ENCODE results near the gene DUS1L. TPM values are rescaled to one million over a fixed set of nuclear protein-coding genes. Genes with fewer than 3 reads are reported as not detected.

The DUS1L gene
- total RNA-seq, 2 experiments from 2014 or later: 175 to 190 TPM

DNA sequence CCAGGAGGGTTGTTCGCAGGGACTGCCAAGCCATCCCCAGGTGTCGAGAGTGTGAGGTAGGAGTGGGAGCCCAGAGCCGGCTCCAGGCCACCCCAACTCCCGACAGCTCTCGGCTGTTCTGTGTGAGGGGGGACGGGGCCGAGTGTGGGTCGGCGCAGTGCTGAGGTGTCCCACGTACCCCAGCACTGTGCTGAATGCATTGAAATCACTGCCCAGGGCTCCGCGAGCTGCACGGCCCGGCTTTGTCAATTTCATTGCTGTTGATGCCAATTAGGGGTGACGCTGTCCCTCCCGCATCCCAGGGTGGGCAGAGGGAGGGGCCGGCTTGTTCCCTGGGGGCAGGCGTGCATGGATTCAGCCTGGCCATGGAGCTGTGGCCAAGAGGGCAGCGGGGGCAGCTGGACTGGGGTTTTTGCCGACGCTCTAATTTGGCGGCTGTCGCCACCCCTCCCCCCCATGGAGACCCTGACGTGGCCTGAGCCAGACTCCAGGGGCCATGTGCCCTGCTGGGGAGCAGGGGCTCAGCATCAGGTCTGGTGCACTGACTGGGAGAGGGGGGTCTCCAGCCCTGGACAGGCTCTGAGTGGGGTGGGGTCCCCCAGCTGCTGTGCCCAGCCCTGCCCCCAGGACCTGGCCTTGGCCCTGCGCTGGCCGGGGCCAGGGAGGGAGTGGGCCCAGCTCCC is 57.2 kb downstream of the DUS1L start:
- Mint-ChIP-seq H3K4me1 (no peaks in the 10 kb centered on the region), H3K27ac (no peak overlapping the region), H3K9me3 (no peaks in the 10 kb centered on the region), H3K4me3 (no peak overlapping the region), H3K36me3 (no peaks in the 10 kb centered on the region), H3K27me3 (no peaks in the 10 kb centered on the region)
- DNase-seq: no peak

Other genes with a start within 250 kb of the DUS1L start
- 10 to 100 TPM; 45.4 to 48.4 TPM for gene MCRIP1, start 232.5 kb downstream of the DUS1L start, total RNA-seq
- not detected for gene PPP1R27, start 230.8 kb downstream of the DUS1L start, total RNA-seq
- 100 to 1,000 TPM; 395 to 405 TPM for gene P4HB, start 205.3 kb downstream of the DUS1L start, total RNA-seq
- gene ARHGDIA, start 194.5 kb downstream of the DUS1L start, total RNA-seq: 100 to 1,000 TPM; 556 to 594 TPM
- gene ALYREF, start 174.2 kb downstream of the DUS1L start, total RNA-seq: 100 to 1,000 TPM; 306 to 311 TPM
- gene ANAPC11, start 174.1 kb downstream of the DUS1L start, total RNA-seq: 100 to 1,000 TPM; 119 to 126 TPM
- under 1 TPM in 1 of 2 experiments, not detected in 1; 0.47 TPM for gene NPB, start 163.6 kb downstream of the DUS1L start, total RNA-seq
- gene PCYT2, start 154.4 kb downstream of the DUS1L start, total RNA-seq: 10 to 100 TPM; 20.8 to 21.4 TPM
- 10 to 100 TPM; 27.3 to 30.1 TPM for gene SIRT7, start 147.6 kb downstream of the DUS1L start, total RNA-seq
- 10 to 100 TPM; 18.4 to 19.2 TPM for gene MAFG, start 138.1 kb downstream of the DUS1L start, total RNA-seq
- gene PYCR1, start 128.5 kb downstream of the DUS1L start, total RNA-seq: 100 to 1,000 TPM; 158 to 169 TPM
- not detected for gene MYADML2, start 118.6 kb downstream of the DUS1L start, total RNA-seq
- under 1 TPM; 0.19 to 0.36 TPM for gene NOTUM, start 104.6 kb downstream of the DUS1L start, total RNA-seq
- gene ASPSCR1, start 88.2 kb downstream of the DUS1L start, total RNA-seq: 10 to 100 TPM; 21.7 to 22.5 TPM
- gene CENPX, start 42.9 kb downstream of the DUS1L start, total RNA-seq: 100 to 1,000 TPM; 119 to 131 TPM
- 10 to 100 TPM; 16.5 to 17.3 TPM for gene LRRC45, start 42.5 kb downstream of the DUS1L start, total RNA-seq
- gene RAC3, start 34.1 kb downstream of the DUS1L start, total RNA-seq: 1 to 10 TPM; 4.7 to 5.1 TPM
- gene DCXR, start 28.1 kb downstream of the DUS1L start, total RNA-seq: 100 to 1,000 TPM in 1 of 2 experiments, 10 to 100 TPM in 1; 93.3 to 104 TPM
- gene RFNG, start 14.0 kb downstream of the DUS1L start, total RNA-seq: 10 to 100 TPM; 13.9 to 14.5 TPM
- 100 to 1,000 TPM in 1 of 2 experiments, 10 to 100 TPM in 1; 94.2 to 103 TPM for gene GPS1, start 13.9 kb downstream of the DUS1L start, total RNA-seq
- 100 to 1,000 TPM; 282 to 287 TPM for gene FASN, start 32.4 kb upstream of the DUS1L start, total RNA-seq
- 10 to 100 TPM; 59.5 to 65.1 TPM for gene CCDC57, start 147.0 kb upstream of the DUS1L start, total RNA-seq
- 10 to 100 TPM; 75.8 to 79.3 TPM for gene SLC16A3, start 163.2 kb upstream of the DUS1L start, total RNA-seq
- gene CSNK1D, start 207.9 kb upstream of the DUS1L start, total RNA-seq: 100 to 1,000 TPM; 110 to 115 TPM

Data from activated naive CD8-positive, alpha-beta T cell treated with anti-CD3 and anti-CD28 coated beads for 36 hours (primary cell).